Suppressor macrophage (primary cell): ENCODE measurements around the gene FAM107B.

Experiments
- DNase-seq, 4 experiments: peaks; one replicate each; pipeline ENCODE4 v3.0.0-alpha.2; 2020 to 2022

FAM107B gene

DNA sequence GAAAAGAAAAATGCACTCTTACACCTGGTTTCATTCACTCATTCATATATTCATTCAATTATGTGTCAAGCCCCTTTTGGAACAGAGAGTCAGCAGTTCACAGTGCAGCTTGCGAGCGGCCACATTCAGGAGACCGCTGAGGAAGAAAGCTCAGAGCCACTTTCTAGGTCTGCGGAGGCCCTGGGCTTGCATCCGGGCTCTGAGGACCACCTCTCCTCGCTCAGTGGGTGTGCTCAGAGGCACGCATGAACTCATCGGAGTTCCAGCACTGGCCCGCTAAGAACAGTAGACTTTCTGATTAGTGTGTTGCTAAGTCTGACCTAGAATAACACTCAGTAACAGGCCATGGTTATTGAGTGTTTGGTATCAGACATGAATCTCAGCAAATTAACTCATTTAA lies 1.8 kb upstream of the FAM107B start:
- DNase-seq, result no peak

DNA sequence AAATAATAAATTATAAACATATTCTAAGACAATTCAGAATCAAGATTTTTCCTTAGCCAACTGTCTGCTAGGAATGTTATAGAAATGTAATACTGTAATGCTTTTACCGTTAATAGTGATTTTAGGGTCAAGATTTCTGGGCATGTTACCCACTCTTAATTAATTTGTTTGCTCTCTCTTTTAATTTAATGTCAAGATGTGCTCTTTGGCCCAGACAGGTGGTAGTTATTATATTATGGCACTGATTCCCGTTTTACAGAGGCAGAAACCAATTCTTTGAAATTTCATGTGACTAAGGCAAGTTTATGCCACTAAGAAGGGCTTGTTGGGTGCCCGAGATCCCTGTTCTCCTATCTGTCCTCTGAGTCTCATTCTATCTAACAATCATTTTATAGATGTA lies 959 bp upstream of the FAM107B start:
- no peak for DNase-seq

DNA sequence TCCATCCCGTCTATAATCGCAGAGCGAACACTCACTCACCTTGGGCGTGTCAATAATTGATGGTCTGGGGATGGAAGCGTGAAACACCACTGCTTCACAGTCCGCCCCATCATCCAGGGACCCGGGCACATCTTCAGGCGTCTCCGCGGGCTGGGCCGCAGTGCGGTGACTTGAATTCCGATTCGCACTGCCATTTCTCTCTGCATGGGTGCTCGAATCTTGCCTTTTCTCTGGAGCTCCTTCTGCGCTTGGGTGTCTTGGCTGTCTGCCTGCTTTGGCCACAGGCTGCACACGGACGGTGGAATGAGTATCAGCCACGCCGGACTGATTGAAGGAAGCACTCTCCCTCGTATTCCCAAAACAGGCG lies 500 bp downstream of the FAM107B start:
- no peak for DNase-seq

DNA sequence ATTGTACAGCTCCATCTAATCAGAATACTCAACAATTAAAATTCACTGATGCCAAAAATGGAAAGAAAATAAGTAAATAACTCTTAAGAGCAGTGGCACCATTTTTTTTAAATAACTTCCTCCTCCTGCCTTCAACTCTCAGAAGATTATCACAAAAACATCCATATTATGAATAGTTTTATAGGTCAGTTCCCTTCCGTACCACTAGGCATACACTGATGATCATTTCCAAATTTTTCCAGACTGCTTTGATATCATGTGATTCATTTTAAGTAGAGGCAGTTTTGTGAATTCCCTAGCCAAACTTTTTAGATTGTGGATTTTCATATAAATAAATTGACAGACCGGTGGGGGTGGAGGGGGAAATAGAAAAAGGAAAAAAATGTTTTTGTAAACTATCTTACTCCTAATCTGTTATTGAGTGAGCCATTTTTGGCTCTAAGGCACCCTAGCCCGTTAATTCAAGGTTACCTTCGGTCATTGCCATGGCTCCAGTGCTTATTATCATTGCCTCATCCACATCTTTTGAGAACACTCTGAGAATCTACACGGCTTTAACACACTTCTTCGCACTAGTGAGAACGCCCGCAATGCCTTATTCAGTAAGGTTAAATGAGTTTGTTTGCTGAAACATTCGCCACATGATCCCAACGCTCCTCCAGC lies 1.0 kb downstream of the FAM107B start:
- DNase-seq, result no peak

DNA sequence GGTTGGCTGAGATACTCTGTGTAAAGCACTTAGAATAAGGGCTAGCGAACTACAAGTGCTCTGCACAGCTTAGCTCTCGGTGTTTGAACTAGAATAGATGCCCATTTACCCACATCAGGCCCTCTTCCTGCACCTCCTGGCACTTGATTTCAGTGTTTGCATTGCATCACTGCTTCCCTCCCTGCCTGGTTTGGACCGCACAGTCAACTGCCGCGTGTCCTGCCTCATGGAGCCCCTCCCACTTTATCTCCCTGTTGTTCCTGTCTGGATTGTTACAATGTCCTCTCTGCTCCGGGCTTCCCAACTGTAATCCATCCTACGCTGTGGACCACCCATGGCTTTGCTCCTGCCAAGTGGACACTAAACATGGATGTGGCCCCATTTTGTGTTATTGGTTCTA lies 2.3 kb downstream of the FAM107B start:
- no peak for DNase-seq

DNA sequence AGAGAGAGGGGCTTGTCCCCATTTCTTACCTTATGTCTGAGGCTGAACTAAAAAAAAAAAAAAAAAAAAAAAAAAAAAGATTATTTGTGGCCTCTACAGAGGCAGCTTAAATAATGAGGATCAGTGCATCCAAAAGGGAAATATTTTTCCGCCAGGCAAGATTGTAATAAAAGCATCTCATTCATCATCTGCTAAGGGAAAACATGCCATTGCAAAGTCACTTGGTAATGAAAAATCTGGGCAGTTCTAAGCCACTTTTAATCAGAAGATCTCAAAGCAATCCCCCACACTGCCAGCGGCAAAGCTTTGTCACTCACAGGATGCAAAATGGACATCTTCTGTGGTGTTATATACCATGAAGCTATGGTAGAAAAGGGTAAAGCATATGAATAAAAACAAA lies 3.8 kb downstream of the FAM107B start:
- no peak for DNase-seq

DNA sequence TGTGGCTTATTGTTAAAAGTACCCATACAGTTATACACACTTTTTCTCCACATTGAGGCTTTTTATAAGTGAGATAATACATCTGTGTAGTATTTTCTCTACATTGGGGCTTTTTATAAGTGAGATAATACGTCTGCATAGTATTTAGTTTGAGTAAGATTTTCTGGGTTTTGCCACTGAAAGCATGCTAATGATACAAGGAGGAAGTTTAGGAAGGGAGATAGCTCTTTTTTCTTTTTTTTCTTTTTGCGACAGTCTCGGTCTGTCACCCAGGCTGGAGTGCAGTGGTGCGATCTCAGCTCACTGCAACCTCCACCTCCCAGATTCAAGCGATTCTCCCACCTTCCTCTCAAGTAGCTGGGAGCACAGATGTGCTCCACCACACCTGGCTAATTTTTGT lies 13.3 kb downstream of the FAM107B start:
- peak in 2 of 4 experiments; percentile 37 to 57 for DNase-seq

DNA sequence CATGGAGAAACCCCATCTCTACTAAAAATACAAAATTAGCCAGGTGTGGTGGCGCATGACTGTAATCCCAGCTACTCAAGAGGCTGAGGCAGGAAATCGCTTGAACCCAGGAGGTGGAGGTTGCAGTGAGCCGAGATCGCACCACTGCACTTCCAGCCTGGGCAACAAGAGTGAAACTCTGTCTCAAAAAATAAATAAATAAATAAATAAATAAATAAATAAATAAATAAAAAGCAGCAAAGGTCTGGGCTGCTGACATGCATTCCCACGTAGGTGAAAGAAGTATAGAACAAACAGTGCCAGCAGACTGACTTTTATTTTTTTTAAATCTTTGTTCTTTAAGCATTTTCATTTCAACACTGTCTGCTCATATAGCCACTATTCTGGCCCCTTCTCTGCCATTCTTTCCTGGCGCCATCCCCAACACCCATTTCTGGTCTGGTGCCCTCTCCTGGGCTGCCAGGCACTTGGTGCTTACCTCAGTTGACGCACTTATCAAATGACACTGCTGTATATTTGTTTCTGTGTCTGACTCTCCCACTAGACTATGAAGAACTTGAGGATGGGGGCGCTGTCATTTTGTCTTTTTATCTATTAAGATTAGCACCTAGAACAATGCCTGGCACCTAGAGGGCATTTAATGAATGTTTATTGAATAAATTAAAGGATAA lies 15.6 kb downstream of the FAM107B start:
- DNase-seq, result no peak

DNA sequence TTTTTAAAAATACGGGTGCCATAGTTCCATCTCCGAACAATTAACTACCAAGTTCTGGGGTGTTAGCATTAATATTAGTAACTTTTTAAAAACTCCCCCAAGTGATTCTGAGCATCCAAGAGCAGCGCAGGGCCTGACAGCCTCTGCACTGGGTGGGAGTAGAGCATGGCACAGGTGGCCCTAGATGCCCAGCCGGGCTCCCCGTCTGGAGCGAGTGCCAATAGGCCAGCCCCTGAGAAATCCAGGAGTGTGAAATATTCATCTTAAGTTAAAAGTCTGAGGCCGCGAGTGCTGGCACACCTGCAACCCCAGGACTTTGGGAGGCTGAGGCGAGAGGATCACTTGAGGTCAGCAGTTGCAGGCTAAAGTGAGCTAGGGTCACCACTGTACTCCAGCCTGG lies 16.2 kb downstream of the FAM107B start:
- no peak for DNase-seq

DNA sequence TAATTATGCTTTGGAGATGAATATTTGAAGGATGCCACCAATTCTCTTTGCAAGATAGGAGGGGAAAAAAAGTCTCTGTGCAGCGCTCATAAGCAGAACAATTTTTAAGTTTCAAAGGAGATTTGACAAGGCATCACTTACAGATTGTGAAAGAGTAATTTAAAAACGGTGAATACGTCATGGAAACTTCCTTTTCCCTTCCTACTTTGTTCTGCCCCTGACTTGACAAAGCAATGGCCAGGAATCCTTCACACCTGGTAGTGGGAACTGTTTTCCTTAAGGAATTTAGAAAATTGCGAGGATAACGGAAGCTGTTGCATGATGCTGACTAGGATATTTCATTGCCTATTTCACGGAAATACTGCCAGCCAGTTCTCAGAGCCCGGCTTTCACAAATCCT lies 16.7 kb downstream of the FAM107B start:
- peak in 2 of 4 experiments; percentile 32 to 36 for DNase-seq

DNA sequence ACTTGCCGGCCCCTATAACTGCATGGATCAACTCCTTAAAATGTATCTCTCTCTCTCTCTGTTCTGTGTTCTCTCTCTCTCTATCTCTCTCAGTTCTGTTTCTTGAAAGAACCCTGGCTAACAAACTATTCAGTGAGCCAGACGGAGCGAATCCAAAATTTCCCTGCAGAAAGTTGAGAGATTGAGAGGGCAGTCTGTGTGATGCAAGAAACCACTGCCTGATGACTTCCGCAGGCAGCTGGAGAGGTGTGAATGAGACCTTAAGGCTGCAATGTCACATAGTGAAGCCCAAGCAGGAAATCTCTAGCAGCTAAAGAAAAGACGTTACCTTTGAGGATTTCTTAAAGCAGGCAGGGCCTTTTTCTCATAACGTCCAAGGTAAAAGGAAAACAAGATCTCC lies 17.3 kb downstream of the FAM107B start:
- DNase-seq, result no peak

DNA sequence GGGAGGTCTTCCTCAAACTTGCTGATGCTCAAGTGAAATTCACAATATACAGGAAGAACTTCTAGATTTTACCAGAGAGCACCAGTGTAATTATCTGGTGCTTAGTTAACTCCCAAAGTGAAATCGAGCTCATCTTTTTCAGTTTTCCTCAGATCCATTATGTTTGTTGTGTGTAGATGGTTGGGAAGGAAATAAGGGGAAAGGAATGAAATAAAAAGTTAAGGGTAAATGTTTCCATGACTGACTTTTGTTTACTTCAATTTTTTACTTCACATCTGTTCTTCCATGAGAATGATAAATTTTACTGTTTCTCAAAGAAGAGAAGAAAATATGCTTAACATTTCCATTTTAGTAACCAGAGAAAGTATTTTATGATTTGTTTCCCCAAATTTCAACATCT lies 21.3 kb downstream of the FAM107B start:
- DNase-seq, result no peak

DNA sequence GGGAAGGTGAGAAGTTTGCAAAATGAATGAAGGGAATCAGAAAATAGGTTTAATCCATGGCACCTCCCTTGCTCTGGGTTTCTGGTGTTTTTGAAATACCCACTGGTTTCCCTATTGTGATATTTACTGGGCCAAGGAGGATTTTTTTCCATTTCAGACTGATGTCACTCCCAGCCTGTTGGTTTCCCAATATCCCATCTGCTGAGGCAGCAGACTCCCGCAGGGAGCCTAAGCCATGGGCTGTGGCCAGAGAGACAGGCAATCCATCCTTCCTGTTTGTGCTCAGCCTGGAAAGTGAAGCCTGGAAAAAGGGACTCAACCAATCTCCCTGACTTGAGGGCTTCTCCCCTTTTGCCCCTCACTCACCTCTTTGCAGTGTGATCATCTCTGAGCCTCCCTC lies 22.8 kb downstream of the FAM107B start:
- peak; percentile 53 to 75 (median 66) for DNase-seq

DNA sequence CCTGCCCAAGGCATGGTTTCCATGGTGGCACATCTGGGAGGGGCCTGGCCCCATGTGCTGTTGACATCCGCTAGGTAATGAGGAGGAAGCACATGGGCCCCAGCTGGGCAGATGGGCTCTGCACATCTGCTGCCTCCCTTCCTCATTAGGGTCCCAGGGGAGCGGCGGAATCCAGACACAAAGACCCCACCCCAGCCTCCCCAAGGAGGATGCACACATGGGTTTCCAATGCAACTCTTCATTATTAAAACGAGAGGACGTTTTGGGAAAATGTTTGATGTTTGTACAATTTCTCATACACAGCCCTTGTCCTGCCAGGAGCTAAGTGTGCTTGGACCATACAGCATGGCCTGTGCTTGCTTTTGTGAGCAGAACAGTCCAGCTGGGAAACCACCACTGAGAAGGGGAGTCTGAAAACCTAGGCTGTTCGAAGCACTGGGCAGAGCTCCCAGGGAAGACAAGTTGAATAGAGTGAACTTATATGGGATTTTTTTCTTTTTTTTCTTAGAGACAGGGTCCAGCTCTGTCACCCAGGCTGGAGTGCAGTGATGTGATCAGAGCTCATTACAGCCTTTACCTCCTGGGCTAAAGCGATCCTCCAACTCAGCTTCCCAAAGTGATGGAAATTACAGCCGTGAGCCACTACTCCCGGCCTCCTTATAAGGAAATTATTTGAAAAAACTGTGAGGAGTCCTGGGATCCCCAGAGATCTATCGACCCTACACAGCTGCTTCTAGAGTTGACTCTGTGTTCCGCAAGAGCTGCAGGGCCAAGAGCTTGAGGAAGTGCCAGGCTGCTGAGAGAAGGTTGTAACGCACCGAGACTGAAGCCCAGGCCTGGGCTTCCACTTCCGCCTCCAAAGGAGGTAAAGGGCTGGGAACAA lies 23.4 kb downstream of the FAM107B start:
- peak; percentile 75 to 86 (median 84) for DNase-seq

DNA sequence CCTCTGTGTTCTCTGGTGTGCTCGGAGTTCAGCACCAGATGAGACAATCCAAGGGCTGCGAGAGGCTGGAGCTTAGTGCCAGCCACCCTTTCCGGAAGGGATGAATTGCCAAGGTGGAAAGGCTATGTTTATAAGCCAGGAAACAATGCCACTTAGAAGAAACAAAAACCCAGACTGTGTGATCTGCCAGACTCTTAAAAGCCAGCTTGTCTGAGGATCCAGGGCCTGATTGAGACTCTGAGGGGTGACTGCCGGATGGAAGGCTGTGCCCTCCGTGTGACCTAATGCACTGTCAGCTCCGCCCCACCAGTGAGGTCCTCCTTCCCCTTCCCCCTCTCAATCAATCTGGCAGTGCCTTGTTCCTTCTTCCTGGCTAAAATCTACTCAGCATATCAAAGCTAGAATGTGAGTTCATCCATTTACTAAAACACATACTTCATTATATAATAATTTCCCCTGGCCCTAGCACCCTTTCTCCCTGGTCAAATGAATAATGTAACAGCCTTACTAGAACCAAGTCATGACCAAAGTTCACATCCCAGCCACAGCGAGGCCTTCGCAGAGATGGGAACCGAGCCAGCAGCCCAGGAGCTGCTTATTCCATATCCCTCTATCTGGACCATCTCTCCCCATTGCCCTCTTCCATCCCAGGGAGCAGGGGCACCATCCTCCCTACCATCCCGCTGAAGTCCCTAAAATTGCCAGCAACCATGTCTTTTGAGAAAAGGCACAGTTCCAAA lies 25.5 kb downstream of the FAM107B start:
- peak; percentile 42 to 77 (median 74) for DNase-seq

DNA sequence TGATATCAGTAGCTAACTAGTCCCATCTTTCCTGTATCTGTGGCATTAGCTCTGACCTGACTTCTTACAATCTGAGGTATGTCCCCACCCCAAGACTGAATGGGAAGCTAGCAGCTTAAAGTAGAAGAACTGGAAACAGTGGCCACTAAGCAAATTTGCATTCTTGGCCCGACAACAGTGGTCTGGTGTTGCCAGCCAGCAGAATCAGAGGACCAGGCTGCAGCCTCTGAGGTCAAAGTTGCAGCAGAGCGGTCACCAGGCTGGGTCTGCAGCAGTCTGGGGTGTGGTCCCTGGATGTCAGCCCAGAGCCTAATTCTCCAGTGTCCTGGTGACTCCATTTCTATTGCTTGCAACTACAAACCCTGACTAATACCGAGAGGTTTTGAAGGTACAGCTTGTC lies 26.3 kb downstream of the FAM107B start:
- DNase-seq, result no peak

DNA sequence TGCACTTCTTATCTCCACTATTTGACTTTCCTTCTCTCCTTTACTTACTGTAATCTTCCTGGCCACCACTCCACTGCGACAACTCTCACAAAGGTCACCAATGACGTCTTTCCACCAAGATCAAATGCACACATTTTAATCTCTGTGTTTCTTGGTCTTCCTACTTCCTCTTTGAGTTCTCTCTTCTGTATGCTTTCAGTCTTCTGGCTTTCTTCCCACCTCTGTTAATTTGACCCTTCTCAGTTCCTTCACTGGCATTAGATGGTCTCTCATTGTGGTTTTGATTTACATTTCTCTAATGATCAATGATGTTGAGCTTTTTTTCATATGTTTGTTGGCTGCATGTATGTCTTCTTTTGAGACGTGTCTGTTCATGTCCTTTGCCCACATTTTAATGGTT lies 31.9 kb downstream of the FAM107B start:
- DNase-seq, result peak; percentile 48 to 81 (median 62)

DNA sequence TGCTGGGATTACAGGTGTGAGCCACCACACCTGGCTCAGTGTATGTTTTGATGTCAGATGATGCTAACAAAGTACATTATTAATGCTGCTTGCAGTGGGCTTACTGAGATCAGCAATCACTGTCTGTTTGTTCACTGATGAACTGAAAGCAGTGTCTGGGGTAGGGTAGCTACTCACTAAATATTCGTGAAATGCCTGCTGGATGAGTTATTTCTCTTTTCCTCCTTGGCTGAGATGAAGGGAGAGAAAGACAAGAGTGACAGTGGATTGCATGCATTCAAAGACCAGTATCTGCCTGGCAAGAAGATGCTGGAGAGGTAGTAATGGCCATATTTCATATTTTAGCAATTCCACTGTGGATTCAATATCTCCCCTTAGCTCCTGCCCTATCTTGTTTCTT lies 32.3 kb downstream of the FAM107B start:
- no peak for DNase-seq

DNA sequence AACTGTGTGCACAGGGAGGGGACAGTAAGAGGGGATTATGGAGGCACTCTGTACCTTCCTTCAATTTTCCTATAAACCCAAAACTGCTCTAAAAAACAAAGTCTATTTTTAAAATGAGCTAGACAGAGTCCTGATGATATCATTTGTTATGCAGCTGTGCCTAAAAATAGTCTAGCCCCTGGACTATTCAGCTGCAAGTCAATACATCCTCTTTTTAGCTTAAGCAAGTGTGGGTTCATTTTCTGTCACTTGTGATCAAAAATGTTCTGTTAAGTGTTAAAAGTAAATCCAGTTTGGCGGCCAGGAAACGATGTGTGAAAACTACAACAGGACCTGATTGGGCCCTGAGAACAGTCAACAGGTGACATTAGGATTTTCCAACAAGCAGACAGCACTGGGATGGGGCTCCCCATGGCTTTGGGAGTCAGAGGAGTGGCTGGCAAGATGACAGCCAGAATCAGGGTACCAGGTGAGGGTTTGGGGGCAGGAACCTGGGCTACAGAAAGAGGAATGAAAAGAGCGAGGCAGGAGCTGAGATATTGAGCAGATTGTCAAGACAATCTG lies 33.9 kb downstream of the FAM107B start:
- peak; percentile 37 to 82 (median 64) for DNase-seq

DNA sequence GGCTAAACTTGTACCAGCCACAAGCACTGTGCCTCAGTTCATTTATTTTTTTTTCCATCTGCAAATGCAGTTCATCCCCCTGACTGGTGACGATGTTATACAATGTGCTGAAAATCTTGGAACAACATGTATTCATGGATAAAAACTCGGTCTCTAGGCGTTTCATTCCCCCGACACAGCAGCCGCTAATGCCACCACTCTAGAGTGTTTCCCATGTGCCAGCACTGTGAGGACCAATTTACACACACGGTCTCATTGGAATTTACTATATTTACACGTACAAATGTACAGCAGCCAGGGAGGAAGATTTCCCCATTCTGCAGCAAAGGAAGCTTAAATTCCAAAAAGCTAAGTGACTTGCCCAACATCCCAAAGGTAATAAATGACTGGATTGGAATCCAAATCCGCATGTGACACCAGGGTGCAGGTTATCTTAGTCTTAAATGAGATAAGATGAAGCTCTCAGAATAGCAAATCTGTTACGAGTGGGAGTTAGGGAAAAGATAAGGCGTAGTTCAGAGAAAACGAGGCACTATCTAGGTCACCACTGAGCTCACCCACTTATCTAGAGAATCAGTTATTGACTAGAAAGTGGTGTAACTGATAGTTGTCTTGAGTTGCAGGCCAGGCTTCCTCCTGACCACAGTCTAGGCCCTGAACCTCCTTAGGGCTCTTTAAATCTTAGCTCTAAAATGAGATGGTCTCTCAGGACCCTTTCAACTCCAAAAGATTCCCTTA lies 36.7 kb downstream of the FAM107B start:
- DNase-seq, result no peak

DNA sequence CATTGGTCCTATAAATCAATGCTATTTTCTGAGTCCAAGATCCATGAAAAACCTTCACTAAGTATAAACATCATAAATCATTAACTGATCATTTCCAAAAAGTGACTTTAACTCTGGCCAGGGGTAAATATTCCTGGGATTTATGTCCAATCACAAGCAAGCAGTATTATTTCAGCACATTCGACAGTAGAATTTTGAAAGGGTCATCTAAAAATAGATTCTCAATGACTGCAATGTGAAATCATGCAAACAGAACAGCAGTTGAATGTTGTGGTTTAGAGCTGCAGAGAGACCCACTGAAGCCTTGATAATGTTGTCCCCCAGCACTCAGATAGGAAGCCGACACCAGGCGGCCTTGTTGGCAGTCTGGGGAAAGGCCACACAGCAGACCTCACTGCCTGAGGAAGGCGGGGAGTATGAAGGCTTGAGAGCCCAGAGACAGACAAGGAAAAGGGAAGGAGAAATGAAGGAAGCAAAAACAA lies 38.1 kb downstream of the FAM107B start:
- peak; percentile 26 to 55 (median 50) for DNase-seq

DNA sequence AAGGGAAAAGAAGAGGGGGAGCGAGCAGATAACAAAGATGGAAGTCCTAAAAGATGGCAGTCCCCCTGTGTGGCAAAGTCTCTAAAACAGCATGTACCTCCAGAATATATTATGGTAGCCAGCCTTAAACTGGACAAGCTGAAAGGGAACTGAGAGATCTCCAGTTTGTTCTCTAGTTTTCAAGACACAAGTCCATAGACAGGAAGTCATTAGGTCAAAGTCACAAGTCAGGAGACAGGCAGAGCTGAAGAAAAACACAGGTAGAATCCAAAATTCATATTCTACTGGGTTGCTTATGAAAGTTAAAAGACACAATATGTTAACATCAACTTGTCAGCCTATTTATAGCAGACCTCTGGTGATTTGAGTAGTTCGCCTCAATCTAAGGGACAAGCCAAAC lies 38.7 kb downstream of the FAM107B start:
- peak; percentile 15 to 51 (median 33) for DNase-seq
